Choroid plexus epithelial cell (primary cell): ENCODE measurements around the gene NARS2.

Experiments used
- DNase-seq: peaks from one replicate; pipeline ENCODE4 v3.0.0-alpha.2; 2010; ENCODE audit warnings: low read depth
- H3K4me3 ChIP-seq: 2 replicates; pipeline ENCODE4 v1.5.1; 2011; ENCODE audit warnings: low read depth, mild to moderate bottlenecking, control low read depth, low read length, moderate library complexity
- CTCF ChIP-seq: conservative IDR thresholded peaks from 2 replicates; pipeline ENCODE4 v1.5.1; 2011; ENCODE audit warnings: low read depth, mild to moderate bottlenecking, control low read depth, inconsistent platforms, low read length, moderate library complexity

Gene NARS2

GRCh38 chr11:78417175-78417887, 157.3 kb downstream of the NARS2 start, which contains the start of gene GAB2:
Gene GAB2 (minus strand): TSS chr11:78417820. CDS start chr11:78417720, 100 bp downstream.
- DNase-seq, result no peak

GRCh38 chr11:78416285-78417174, 158.1 kb downstream of the NARS2 start:
- peak; percentile 73 for DNase-seq
- TF ChIP-seq CTCF, result peak; percentile 35
- peak overlapping the region; percentile 68 for H3K4me3 ChIP-seq

More at GRCh38 chr11:78417175-78417887, 157.3 kb downstream of the NARS2 start, which contains the start of gene GAB2:
- peak within 1 kb of the TSS; percentile 75 for H3K4me3 ChIP-seq
- no peak for TF ChIP-seq CTCF

- TF ChIP-seq CTCF, result no peak
- DNase-seq, result no peak
- H3K4me3 ChIP-seq, result no peak overlapping the region
Observed at GRCh38 chr11:78415338-78415737, 159.3 kb downstream of the NARS2 start.

- DNase-seq, result peak; percentile 61
- H3K4me3 ChIP-seq, result no peak overlapping the region
- peak; percentile 64 for TF ChIP-seq CTCF
Observed at GRCh38 chr11:78414321-78415051, 160.2 kb downstream of the NARS2 start.

- no peak overlapping the region for H3K4me3 ChIP-seq
- TF ChIP-seq CTCF, result no peak
- no peak for DNase-seq
Observed at GRCh38 chr11:78408619-78409018, 166.0 kb downstream of the NARS2 start.

- TF ChIP-seq CTCF, result no peak
- no peak for DNase-seq
- no peak overlapping the region for H3K4me3 ChIP-seq
Observed at GRCh38 chr11:78406568-78407196, 168.0 kb downstream of the NARS2 start.
